K562 (cell line): Measurements from ENCODE around the gene GLRA1.

Experiments used
- CHD1 ChIP-seq: fragments of 200-600 bp; sonication (generic); IDR thresholded peaks from one replicate; pipeline ENCODE4 v1.6.1; 2012; ENCODE audit warnings: mild to moderate bottlenecking, moderate library complexity, low read length, inconsistent platforms
- CTBP1 ChIP-seq: fragments of 450-650 bp; IDR thresholded peaks from 2 replicates; pipeline ENCODE4 v1.6.1; 2016; ENCODE audit warnings: borderline replicate concordance
- EZH2 ChIP-seq: IDR thresholded peaks from 2 replicates; pipeline ENCODE4 v1.6.1; 2012; ENCODE audit warnings: low read depth, mild to moderate bottlenecking, inconsistent platforms, low read length, borderline replicate concordance
- FUS ChIP-seq: fragments of 200-400 bp; formaldehyde crosslinking; optimal IDR thresholded peaks from 2 replicates; pipeline ENCODE3; 2017; ENCODE audit warnings: low read depth, low read length
- POLR2AphosphoS5 ChIP-seq: IDR thresholded peaks from 2 replicates; pipeline ENCODE4 v1.6.1; 2011; ENCODE audit warnings: mild to moderate bottlenecking, low read depth, low read length, moderate library complexity; ENCODE audit not compliant: control insufficient read depth, insufficient read depth
- RBFOX2 ChIP-seq: fragments of 200-400 bp; formaldehyde crosslinking; IDR thresholded peaks from 2 replicates; pipeline ENCODE4 v1.6.1; 2017; ENCODE audit warnings: low read depth, mild to moderate bottlenecking, low read length, moderate library complexity
- SMARCC2 ChIP-seq: fragments of 450-650 bp; IDR thresholded peaks from 2 replicates; pipeline ENCODE4 v1.6.1; 2017; ENCODE audit warnings: antibody characterized with exemption, moderate library complexity, mild to moderate bottlenecking, low read depth
- ZNF263 ChIP-seq: sonication (generic); formaldehyde crosslinking; IDR thresholded peaks from 2 replicates; pipeline ENCODE4 v1.8.0; 2022; ENCODE audit warnings: mild to moderate bottlenecking, missing genetic modification reagents, borderline replicate concordance
- TF ChIP-seq, protein P1 (sequence below): fragments of 450-650 bp; IDR thresholded peaks from 2 replicates; pipeline ENCODE4 v1.6.1; 2018; ENCODE audit not compliant: partially characterized antibody
- TF ChIP-seq, protein P2 (sequence below): sonication (generic); formaldehyde crosslinking; IDR thresholded peaks from 2 replicates; pipeline ENCODE4 v1.8.0; 2022; ENCODE audit warnings: mild to moderate bottlenecking, low read depth, missing genetic modification reagents
- TF ChIP-seq, protein P3 (sequence below): fragments of 250-450 bp; sonication (Bioruptor Pico); IDR thresholded peaks from 2 replicates; pipeline ENCODE4 v1.8.0; 2021; ENCODE audit warnings: moderate library complexity, mild to moderate bottlenecking, inconsistent platforms
- TF ChIP-seq, protein P4 (sequence below): fragments of 450-650 bp; IDR thresholded peaks from 2 replicates; pipeline ENCODE4 v1.6.1; 2016; ENCODE audit warnings: borderline replicate concordance
- TF ChIP-seq, protein P5 (sequence below): sonication (generic); formaldehyde crosslinking; IDR thresholded peaks from 2 replicates; pipeline ENCODE4 v1.8.1; 2023; ENCODE audit warnings: mild to moderate bottlenecking, missing genetic modification reagents, moderate library complexity
- TF ChIP-seq, protein P6 (sequence below), 3 experiments: IDR thresholded peaks in 2 of 3; conservative IDR thresholded peaks in 1 of 3; 2 replicates each; pipeline ENCODE4 v1.5.1; 2011 to 2012; ENCODE audit warnings: low read length in 3 of 3, mild to moderate bottlenecking in 3 of 3, control low read depth in 2 of 3, improper control_type of control experiment in 1 of 3, inconsistent platforms in 1 of 3, low read depth in 1 of 3, mixed read lengths in 1 of 3, moderate library complexity in 1 of 3; ENCODE audit not compliant: insufficient read depth in 2 of 3

DNA sequence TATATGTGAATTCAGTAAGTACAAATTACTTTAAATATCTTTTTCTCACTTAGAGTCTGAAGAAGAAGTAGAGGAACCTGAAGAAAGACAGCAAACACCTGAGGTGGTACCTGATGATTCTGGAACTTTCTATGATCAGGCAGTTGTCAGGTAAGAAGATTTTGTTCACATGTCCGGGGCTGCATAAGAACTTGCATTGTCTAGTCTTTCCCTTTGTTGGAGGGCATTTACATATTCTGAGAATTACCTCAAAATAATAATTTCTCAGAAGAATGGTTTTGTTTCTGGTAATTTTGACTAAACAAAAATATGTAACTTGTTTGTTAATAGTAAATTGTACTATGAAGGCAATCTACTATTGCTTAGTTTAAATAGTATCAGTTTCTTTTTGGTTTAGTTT lies 129.2 kb downstream of the GLRA1 start:
- no peak for TF ChIP-seq CHD1
- TF ChIP-seq RBFOX2, result no peak
- no peak for TF ChIP-seq ZNF263
- TF ChIP-seq SMARCC2, result no peak
- TF ChIP-seq, protein P1, sequence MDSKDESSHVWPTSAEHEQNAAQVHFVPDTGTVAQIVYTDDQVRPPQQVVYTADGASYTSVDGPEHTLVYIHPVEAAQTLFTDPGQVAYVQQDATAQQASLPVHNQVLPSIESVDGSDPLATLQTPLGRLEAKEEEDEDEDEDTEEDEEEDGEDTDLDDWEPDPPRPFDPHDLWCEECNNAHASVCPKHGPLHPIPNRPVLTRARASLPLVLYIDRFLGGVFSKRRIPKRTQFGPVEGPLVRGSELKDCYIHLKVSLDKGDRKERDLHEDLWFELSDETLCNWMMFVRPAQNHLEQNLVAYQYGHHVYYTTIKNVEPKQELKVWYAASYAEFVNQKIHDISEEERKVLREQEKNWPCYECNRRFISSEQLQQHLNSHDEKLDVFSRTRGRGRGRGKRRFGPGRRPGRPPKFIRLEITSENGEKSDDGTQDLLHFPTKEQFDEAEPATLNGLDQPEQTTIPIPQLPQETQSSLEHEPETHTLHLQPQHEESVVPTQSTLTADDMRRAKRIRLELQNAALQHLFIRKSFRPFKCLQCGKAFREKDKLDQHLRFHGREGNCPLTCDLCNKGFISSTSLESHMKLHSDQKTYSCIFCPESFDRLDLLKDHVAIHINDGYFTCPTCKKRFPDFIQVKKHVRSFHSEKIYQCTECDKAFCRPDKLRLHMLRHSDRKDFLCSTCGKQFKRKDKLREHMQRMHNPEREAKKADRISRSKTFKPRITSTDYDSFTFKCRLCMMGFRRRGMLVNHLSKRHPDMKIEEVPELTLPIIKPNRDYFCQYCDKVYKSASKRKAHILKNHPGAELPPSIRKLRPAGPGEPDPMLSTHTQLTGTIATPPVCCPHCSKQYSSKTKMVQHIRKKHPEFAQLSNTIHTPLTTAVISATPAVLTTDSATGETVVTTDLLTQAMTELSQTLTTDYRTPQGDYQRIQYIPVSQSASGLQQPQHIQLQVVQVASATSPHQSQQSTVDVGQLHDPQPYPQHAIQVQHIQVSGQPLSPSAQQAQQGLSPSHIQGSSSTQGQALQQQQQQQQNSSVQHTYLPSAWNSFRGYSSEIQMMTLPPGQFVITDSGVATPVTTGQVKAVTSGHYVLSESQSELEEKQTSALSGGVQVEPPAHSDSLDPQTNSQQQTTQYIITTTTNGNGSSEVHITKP, result no peak
- TF ChIP-seq, protein P2, sequence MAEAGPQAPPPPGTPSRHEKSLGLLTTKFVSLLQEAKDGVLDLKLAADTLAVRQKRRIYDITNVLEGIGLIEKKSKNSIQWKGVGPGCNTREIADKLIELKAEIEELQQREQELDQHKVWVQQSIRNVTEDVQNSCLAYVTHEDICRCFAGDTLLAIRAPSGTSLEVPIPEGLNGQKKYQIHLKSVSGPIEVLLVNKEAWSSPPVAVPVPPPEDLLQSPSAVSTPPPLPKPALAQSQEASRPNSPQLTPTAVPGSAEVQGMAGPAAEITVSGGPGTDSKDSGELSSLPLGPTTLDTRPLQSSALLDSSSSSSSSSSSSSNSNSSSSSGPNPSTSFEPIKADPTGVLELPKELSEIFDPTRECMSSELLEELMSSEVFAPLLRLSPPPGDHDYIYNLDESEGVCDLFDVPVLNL, result no peak
- TF ChIP-seq FUS, result no peak
- no peak for TF ChIP-seq POLR2AphosphoS5
- no peak for TF ChIP-seq CTBP1
- TF ChIP-seq, protein P3, sequence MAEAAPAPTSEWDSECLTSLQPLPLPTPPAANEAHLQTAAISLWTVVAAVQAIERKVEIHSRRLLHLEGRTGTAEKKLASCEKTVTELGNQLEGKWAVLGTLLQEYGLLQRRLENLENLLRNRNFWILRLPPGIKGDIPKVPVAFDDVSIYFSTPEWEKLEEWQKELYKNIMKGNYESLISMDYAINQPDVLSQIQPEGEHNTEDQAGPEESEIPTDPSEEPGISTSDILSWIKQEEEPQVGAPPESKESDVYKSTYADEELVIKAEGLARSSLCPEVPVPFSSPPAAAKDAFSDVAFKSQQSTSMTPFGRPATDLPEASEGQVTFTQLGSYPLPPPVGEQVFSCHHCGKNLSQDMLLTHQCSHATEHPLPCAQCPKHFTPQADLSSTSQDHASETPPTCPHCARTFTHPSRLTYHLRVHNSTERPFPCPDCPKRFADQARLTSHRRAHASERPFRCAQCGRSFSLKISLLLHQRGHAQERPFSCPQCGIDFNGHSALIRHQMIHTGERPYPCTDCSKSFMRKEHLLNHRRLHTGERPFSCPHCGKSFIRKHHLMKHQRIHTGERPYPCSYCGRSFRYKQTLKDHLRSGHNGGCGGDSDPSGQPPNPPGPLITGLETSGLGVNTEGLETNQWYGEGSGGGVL (CRISPR knock-in tag), result no peak
- TF ChIP-seq, protein P4, sequence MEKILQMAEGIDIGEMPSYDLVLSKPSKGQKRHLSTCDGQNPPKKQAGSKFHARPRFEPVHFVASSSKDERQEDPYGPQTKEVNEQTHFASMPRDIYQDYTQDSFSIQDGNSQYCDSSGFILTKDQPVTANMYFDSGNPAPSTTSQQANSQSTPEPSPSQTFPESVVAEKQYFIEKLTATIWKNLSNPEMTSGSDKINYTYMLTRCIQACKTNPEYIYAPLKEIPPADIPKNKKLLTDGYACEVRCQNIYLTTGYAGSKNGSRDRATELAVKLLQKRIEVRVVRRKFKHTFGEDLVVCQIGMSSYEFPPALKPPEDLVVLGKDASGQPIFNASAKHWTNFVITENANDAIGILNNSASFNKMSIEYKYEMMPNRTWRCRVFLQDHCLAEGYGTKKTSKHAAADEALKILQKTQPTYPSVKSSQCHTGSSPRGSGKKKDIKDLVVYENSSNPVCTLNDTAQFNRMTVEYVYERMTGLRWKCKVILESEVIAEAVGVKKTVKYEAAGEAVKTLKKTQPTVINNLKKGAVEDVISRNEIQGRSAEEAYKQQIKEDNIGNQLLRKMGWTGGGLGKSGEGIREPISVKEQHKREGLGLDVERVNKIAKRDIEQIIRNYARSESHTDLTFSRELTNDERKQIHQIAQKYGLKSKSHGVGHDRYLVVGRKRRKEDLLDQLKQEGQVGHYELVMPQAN, result no peak
- no peak for TF ChIP-seq EZH2
- TF ChIP-seq, protein P5, sequence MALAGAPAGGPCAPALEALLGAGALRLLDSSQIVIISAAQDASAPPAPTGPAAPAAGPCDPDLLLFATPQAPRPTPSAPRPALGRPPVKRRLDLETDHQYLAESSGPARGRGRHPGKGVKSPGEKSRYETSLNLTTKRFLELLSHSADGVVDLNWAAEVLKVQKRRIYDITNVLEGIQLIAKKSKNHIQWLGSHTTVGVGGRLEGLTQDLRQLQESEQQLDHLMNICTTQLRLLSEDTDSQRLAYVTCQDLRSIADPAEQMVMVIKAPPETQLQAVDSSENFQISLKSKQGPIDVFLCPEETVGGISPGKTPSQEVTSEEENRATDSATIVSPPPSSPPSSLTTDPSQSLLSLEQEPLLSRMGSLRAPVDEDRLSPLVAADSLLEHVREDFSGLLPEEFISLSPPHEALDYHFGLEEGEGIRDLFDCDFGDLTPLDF, result no peak
- TF ChIP-seq, protein P6, sequence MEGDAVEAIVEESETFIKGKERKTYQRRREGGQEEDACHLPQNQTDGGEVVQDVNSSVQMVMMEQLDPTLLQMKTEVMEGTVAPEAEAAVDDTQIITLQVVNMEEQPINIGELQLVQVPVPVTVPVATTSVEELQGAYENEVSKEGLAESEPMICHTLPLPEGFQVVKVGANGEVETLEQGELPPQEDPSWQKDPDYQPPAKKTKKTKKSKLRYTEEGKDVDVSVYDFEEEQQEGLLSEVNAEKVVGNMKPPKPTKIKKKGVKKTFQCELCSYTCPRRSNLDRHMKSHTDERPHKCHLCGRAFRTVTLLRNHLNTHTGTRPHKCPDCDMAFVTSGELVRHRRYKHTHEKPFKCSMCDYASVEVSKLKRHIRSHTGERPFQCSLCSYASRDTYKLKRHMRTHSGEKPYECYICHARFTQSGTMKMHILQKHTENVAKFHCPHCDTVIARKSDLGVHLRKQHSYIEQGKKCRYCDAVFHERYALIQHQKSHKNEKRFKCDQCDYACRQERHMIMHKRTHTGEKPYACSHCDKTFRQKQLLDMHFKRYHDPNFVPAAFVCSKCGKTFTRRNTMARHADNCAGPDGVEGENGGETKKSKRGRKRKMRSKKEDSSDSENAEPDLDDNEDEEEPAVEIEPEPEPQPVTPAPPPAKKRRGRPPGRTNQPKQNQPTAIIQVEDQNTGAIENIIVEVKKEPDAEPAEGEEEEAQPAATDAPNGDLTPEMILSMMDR (IDR thresholded peaks at IDR 0.05 in 2 of 3, conservative IDR thresholded peaks at IDR 0.05 in 1 of 3; ENCODE audit: insufficient read depth in 2 of 3, low read depth in 1 of 3, low read length in 3 of 3), result no peak
